Gastrocnemius medialis (tissue), 4 donors: ENCODE results near the gene HOXC11. TPM values are rescaled to one million over a fixed set of nuclear protein-coding genes. Genes with fewer than 3 reads are reported as not detected.

ENCODE experiments used
- ATAC-seq, 2 donors: fragments of 150-250 bp; one replicate each; pipeline ENCODE4 v1.9.1; 2016
- DNase-seq, 2 donors: peaks; one replicate each; pipeline ENCODE4 v3.0.0-alpha.2; 2019
- H3K27ac ChIP-seq, 4 donors: fragments of 200-600 bp; sonication (generic); 1 replicate in 1 of 4; 2 replicates in 3 of 4; pipeline ENCODE4 v1.5.1; 2016 to 2018; ENCODE audit warnings: mild to moderate bottlenecking in 2 of 4, moderate library complexity in 1 of 4
- H3K27me3 ChIP-seq, 3 donors: fragments of 200-600 bp; sonication (generic) in 2 of 3; 1 replicate in 1 of 3; 2 replicates in 2 of 3; pipeline versions ENCODE4 v1.5.1 to v1.6.0; 2016 to 2019; ENCODE audit warnings: mild to moderate bottlenecking in 1 of 3, moderate library complexity in 1 of 3
- H3K36me3 ChIP-seq, 2 donors: fragments of 200-600 bp; sonication (generic) in 1 of 2; one replicate each; pipeline ENCODE4 v1.5.1; 2017 to 2018
- H3K4me1 ChIP-seq, 2 donors: fragments of 200-600 bp; sonication (generic) in 1 of 2; one replicate each; pipeline ENCODE4 v1.5.1; 2016 to 2017; ENCODE audit warnings: mild to moderate bottlenecking in 2 of 2
- H3K4me3 ChIP-seq, 4 donors: fragments of 200-600 bp; sonication (generic) in 3 of 4; 1 replicate in 1 of 4; 2 replicates in 3 of 4; pipeline ENCODE4 v1.5.1; 2016 to 2019; ENCODE audit warnings: mild to moderate bottlenecking in 2 of 4
- H3K9me3 ChIP-seq, 3 donors: fragments of 200-600 bp; sonication (generic) in 2 of 3; 1 replicate in 1 of 3; 2 replicates in 2 of 3; pipeline ENCODE4 v1.5.1; 2016 to 2019
- CTCF ChIP-seq, 5 experiments: fragments of 450-650 bp in 3 of 5; fragments of 200-600 bp in 2 of 5; sonication (generic) in 2 of 5; IDR thresholded peaks in 4 of 5; conservative IDR thresholded peaks in 1 of 5; 1 replicate in 4 of 5; 2 replicates in 1 of 5; pipeline ENCODE4 v1.5.1; 2016 to 2019; ENCODE audit warnings: antibody characterized with exemption in 5 of 5, mild to moderate bottlenecking in 3 of 5, moderate library complexity in 3 of 5
- POLR2A ChIP-seq, 2 donors: fragments of 450-650 bp; IDR thresholded peaks; one replicate each; pipeline ENCODE4 v1.6.1; 2017; ENCODE audit warnings: antibody characterized with exemption in 2 of 2, mild to moderate bottlenecking in 2 of 2, moderate library complexity in 2 of 2
- in situ Hi-C, 4 donors: fragments of 200-750 bp; cut with MboI; loops; one replicate each; pipeline versions ENCODE4 v1.15.0 to v1.8.0; 2017; ENCODE audit warnings: low sequenced_read_pairs in 4 of 4
- intact Hi-C: fragments of 100-400 bp; cut with DNase I; formaldehyde crosslinking; loops from one replicate; pipeline ENCODE4 v1.15.1; 2023; ENCODE audit warnings: low total_unique reads
- total RNA-seq, 4 donors: library from RNA; depleted of rRNA; stranded (reverse); fragments of >200 nt; gene quantifications; one replicate each; pipeline versions ENCODE4 v1.1.0 to v1.2.3, GENCODE V29; 2016

The HOXC11 gene
- total RNA-seq, 4 donors from 2014 or later = 0.24 to 1.1 (median 0.44) TPM

- H3K27ac ChIP-seq = peak overlapping the region; percentile 94 to 100 (median 98)
- TF ChIP-seq POLR2A (IDR thresholded peaks at IDR 0.05) (peak; percentile 76 to 90), CTCF (IDR thresholded peaks at IDR 0.05 in 4 of 5, conservative IDR thresholded peaks at IDR 0.05 in 1 of 5) (peak in 2 of 5 experiments; percentile 14 to 19)
- intact Hi-C loops (loop anchor here (2.0 to 5.0 kb wide), 3 partner anchors 33 to 373 kb away; partner anchors contain the start of genes CBX5 and HNRNPA1), in situ Hi-C loops (loop anchor here (10.0 to 25.0 kb wide), 4 partner anchors 219 to 1726 kb away; partner anchors contain the start of genes GPR84 (in 2 of the 4), BLOC1S1 (in 1 of the 4), ITGA7 (in 1 of the 4) and RDH5 (in 1 of the 4))
- H3K4me1 ChIP-seq = peaks cover 37 to 41% of the 10 kb centered on the region in 2 donors
- DNase-seq (peak in 1 of 2 donors; percentile 69), ATAC-seq (peak; percentile 10 to 16)
- no peaks in the 10 kb centered on the region for H3K36me3 ChIP-seq
- H3K4me3 ChIP-seq = peak overlapping the region; percentile 68 to 85 (median 82)
- H3K27me3 ChIP-seq = peaks cover 0 to 28% (median 0%) of the 10 kb centered on the region in 3 donors
- H3K9me3 ChIP-seq = no peaks in the 10 kb centered on the region
Measured at GRCh38 chr12:53985994-53986685, 13.2 kb downstream of the HOXC11 start.

GRCh38 chr12:53986686-53987483, 14.0 kb downstream of the HOXC11 start:
- peak overlapping the region; percentile 68 to 85 (median 82) for H3K4me3 ChIP-seq
- ATAC-seq (no peak), DNase-seq (no peak)
- no peak for TF ChIP-seq POLR2A (IDR thresholded peaks at IDR 0.05)
- TF ChIP-seq CTCF (IDR thresholded peaks at IDR 0.05 in 4 of 5, conservative IDR thresholded peaks at IDR 0.05 in 1 of 5) = no peak
- peak overlapping the region; percentile 94 to 100 (median 98) for H3K27ac ChIP-seq
- no peaks in the 10 kb centered on the region for H3K36me3 ChIP-seq
- in situ Hi-C loops = loop anchor here (10.0 to 25.0 kb wide), 4 partner anchors 218 to 1725 kb away; partner anchors contain the start of genes GPR84 (in 2 of the 4), BLOC1S1 (in 1 of the 4), ITGA7 (in 1 of the 4) and RDH5 (in 1 of the 4)
- intact Hi-C loops = loop anchor here (2.0 to 5.0 kb wide), 2 partner anchors 32 to 295 kb away; partner anchors contain the start of genes CBX5 and HNRNPA1
- H3K27me3 ChIP-seq = peaks cover 0 to 21% (median 0%) of the 10 kb centered on the region in 3 donors
- no peaks in the 10 kb centered on the region for H3K9me3 ChIP-seq
- H3K4me1 ChIP-seq = peaks cover 45 to 47% of the 10 kb centered on the region in 2 donors

- Histone ChIP-seq H3K27me3 (peaks cover 0 to 12% (median 0%) of the 10 kb centered on the region in 3 donors), H3K4me3 (peak overlapping the region in 2 of 4 donors; percentile 83 to 85), H3K4me1 (peaks cover 53 to 56% of the 10 kb centered on the region in 2 donors), H3K9me3 (no peaks in the 10 kb centered on the region), H3K36me3 (no peaks in the 10 kb centered on the region), H3K27ac (peak overlapping the region; percentile 94 to 100 (median 98))
- ATAC-seq (no peak), DNase-seq (no peak)
- intact Hi-C loops (loop anchor here (2.0 to 5.0 kb wide), 2 partner anchors 31 to 294 kb away; partner anchors contain the start of genes CBX5 and HNRNPA1), in situ Hi-C loops (loop anchor here (10.0 to 25.0 kb wide), 4 partner anchors 217 to 1724 kb away; partner anchors contain the start of genes GPR84 (in 2 of the 4), BLOC1S1 (in 1 of the 4), ITGA7 (in 1 of the 4) and RDH5 (in 1 of the 4))
- TF ChIP-seq POLR2A (IDR thresholded peaks at IDR 0.05) (no peak), CTCF (IDR thresholded peaks at IDR 0.05 in 4 of 5, conservative IDR thresholded peaks at IDR 0.05 in 1 of 5) (no peak)
Measured at GRCh38 chr12:53987787-53988230, 14.9 kb downstream of the HOXC11 start.
